ENCODE data around the gene STRA6. TPM values are rescaled to one million over a fixed set of nuclear protein-coding genes. Genes with fewer than 3 reads are reported as not detected.

Gene STRA6
- total and polyA plus RNA-seq, 2 of the 8 experiments (the other 6 are each of a cell fraction or from before 2014, with no cell fraction given): 9.3 to 14.5 TPM

DNA sequence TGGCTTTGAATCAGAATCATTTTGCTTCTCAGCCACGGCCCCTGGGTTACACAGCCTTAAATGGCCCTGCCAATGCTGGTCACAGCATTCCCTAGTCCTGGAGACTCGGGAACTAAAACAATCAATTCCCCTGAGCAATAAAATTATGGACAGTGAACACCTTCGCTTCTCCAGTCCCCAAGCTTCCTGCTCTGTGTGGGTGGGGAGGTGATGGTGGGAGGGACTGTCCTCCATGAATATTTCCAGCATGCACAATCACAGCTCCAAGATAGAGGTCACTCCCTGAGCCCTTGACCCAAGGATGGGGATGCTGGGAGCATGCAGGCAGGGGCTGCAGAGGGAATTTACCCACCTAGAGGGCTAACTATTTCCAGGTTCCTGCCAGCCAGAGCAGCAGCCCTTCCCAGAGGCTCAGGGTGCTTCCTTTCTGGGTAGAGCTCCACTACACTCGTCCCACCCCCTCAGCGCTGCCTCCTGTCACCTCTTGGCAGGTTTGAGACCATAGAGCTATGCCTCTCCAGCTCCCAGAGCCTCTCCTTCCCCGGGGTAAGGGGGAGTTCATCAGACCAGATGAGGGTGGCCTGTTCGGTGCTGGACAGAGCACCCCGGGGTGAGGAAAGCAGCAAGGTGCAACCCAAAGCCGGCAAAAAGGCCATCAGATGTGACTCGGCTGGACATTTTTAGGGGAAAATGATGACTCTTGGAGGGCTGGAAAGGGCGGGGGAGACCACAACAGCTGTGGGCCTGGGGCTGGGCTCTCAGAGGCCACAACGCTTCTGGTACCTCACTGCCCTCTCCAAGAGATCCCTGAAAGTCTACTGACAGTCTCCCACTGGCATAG lies 19.0 kb upstream of the STRA6 start:
- Histone ChIP-seq H2AK5ac (ENCODE audit: low read depth, low read length) (no peak overlapping the region), H3K27ac (ENCODE audit: low read depth, low read length) (no peak overlapping the region), H3K23ac (ENCODE audit: insufficient read length) (no peak overlapping the region), H3K4ac (replicated peaks; ENCODE audit: insufficient read length, low read depth, low read length) (no peak overlapping the region), H3K79me1 (ENCODE audit: low read depth, low read length) (no peaks in the 10 kb centered on the region), H2BK5ac (ENCODE audit: low read depth, low read length) (no peak overlapping the region), H3K4me2 (ENCODE audit: insufficient read depth in 1 of 2, low read depth in 2 of 2, low read length in 2 of 2) (peak overlapping the region; percentile 11 to 57; a peak in 2 of 4 replicates), H2BK120ac (replicated peaks; ENCODE audit: low read depth, low read length) (no peak overlapping the region), H3K27me3 (replicated peaks in 1 of 4; ENCODE audit: control insufficient read depth in 3 of 4, extremely low read depth in 1 of 4, insufficient read depth in 3 of 4, low read length in 3 of 4) (peaks cover 23 to 86% (median 78%) of the 10 kb centered on the region in 4 experiments), H4K8ac (ENCODE audit: extremely low read depth, insufficient read depth, low read length) (no peak overlapping the region), H3K18ac (ENCODE audit: extremely low read depth, low read length) (no peak overlapping the region), H3K9me3 (ENCODE audit: insufficient read depth in 2 of 2, low read depth in 1 of 2, low read length in 1 of 2) (no peaks in the 10 kb centered on the region), H3K23me2 (ENCODE audit: low read depth, low read length) (no peaks in the 10 kb centered on the region; the same call in 1 of the 2 replicates), H3K79me2 (ENCODE audit: control insufficient read depth in 1 of 2, insufficient read depth in 2 of 2, low read length in 2 of 2) (no peaks in the 10 kb centered on the region), H3K4me3 (ENCODE audit: extremely low read depth in 1 of 4, insufficient read depth in 2 of 4, low read depth in 3 of 4, low read length in 4 of 4) (no peak overlapping the region), H3K14ac (ENCODE audit: insufficient read length) (no peak overlapping the region), H3K36me3 (ENCODE audit: control insufficient read depth in 2 of 4, insufficient read depth in 4 of 4, low read length in 3 of 4) (no peaks in the 10 kb centered on the region), H3K4me1 (replicated peaks in 1 of 4; ENCODE audit: control insufficient read depth in 3 of 4, insufficient read depth in 4 of 4, low read length in 3 of 4) (peaks cover 3 to 44% (median 30%) of the 10 kb centered on the region in 4 experiments), H4K5ac (ENCODE audit: insufficient read length, low read depth, low read length) (no peak overlapping the region), H3K9ac (replicated peaks in 1 of 4; ENCODE audit: extremely low read depth in 1 of 4, low read depth in 3 of 4, low read length in 3 of 4) (no peak overlapping the region), H4K20me1 (replicated peaks in 1 of 2; ENCODE audit: control insufficient read depth in 1 of 2, insufficient read depth in 2 of 2, low read length in 2 of 2) (peaks cover 3 to 5% of the 10 kb centered on the region in 2 experiments), H4K91ac (replicated peaks; ENCODE audit: insufficient read length, low read length) (no peak overlapping the region), H3K56ac (replicated peaks; ENCODE audit: insufficient read length, low read depth, low read length) (no peak overlapping the region), H2BK15ac (ENCODE audit: low read length) (no peak overlapping the region), H2BK20ac (ENCODE audit: low read length) (no peak overlapping the region), H2AFZ (ENCODE audit: low read length) (no peak overlapping the region), H2BK12ac (ENCODE audit: low read depth, low read length) (no peak overlapping the region)
- peak in 1 of 2 experiments; percentile 49 for DNase-seq (ENCODE audit: low read depth in 1 of 2, low spot score in 2 of 2)
- WGBS, 2 experiments (ENCODE audit: extremely low coverage in 1 of 2, insufficient coverage in 1 of 2, insufficient read length in 1 of 2, insufficient replicate concordance in 2 of 2, low coverage in 1 of 2, low lambda C conversion rate in 2 of 2, missing lambda C conversion rate in 1 of 2): 44% methylated on average over 12 of the region's 12 CpGs; no CpG with 5 or more reads in 1 of the 2 experiments
- FAIRE-seq: no peak
- ChIA-PET CTCF (ENCODE audit: partially characterized antibody) (interaction anchor here (0.7 to 3.2 kb wide), 23 partner anchors 9 to 101 kb away, joined by 3 to 16 read pairs (median 4); partner anchors contain the start of genes ISLR and STRA6), POLR2A (ENCODE audit: partially characterized antibody) (interaction anchor here (0.7 to 6.0 kb wide), 14 partner anchors 10 to 100 kb away, joined by 3 to 44 read pairs (median 4); partner anchors contain the start of gene STRA6)
- 0 out of 2 replicates have a peak, but pooled peaks have one; percentile 21 for TF ChIP-seq SUZ12 (IDR thresholded peaks at IDR 0.05; ENCODE audit: low read length)
- no peak for TF ChIP-seq TCF12 (IDR thresholded peaks at IDR 0.05; ENCODE audit: low read depth, low read length)
- no peak for TF ChIP-seq GTF2F1 (IDR thresholded peaks at IDR 0.05; ENCODE audit: borderline replicate concordance, low read depth, low read length)
- TF ChIP-seq EZH2 (IDR thresholded peaks at IDR 0.05; ENCODE audit: low read depth, low read length, severe bottlenecking): peak; percentile 27
- TF ChIP-seq KDM5A (IDR thresholded peaks at IDR 0.05; ENCODE audit: low read length): no peak

All from H1 (cell line).